GM12891 (cell line): ENCODE data around the gene CAMTA1.

ENCODE experiments used
- POLR2A ChIP-seq: IDR thresholded peaks from 2 replicates; pipeline ENCODE4 v1.6.1; 2011; ENCODE audit warnings: low read depth, low read length, control low read depth
- POLR2AphosphoS5 ChIP-seq: IDR thresholded peaks from 2 replicates; pipeline ENCODE4 v1.6.1; 2011; ENCODE audit warnings: low read depth, low read length, control low read depth

DNA sequence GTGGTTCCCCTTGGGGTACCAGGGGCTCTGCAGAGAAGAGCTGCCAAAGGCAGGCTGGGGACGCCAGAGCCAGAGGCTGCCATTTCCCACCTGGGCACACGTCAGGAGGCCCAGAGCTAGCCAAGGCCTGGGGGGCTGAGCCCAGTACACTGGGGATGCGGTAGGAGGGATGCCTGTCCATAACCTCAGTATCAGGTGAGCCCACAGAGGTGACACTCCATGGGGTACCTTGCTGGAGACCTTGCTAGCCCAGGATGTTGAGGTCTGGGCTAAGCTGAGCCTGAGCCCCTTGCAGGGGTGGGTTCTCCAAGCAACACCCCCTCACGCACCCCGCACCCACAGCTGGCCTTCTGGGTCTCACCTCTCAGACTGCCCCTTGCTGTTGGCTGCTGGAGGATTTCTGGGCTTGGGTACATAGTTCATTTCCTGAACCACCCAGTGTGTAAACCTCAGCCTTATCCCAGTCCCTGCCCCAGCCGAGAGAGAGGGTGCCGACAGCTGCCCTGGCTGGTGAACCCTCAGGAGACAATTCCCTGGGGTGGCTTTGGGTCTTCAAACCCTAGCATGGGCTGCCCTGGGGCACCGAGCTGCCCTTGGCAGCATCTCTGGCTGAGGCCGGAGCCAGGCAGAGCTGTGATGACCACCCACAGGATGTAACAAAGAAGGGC is 893.4 kb downstream of the CAMTA1 start:
- TF ChIP-seq POLR2A = no peak
- no peak for TF ChIP-seq POLR2AphosphoS5
